NCI-H526 treated with DMSO at 0.1 percent for 48 hours (cell line): ENCODE measurements around the gene PSME1.

ENCODE experiments used
- DNase-seq: peaks from one replicate; lab custom pipeline; 2025; lab: John Stamatoyannopoulos, UW

The PSME1 gene

GRCh38 chr14:24130380-24130716 lies 5.6 kb upstream of the PSME1 start, which contains the start of gene FITM1:
Gene FITM1, plus strand, starts transcription at chr14:24130659. Its CDS starts 905 bp downstream, at chr14:24131564.
- no peak for DNase-seq

- DNase-seq, result no peak
Measured at GRCh38 chr14:24130717-24131548, 5.1 kb upstream of the PSME1 start.

GRCh38 chr14:24131549-24131966 lies 4.4 kb upstream of the PSME1 start:
- DNase-seq, result no peak

- no peak for DNase-seq
Measured at GRCh38 chr14:24132061-24132685, 3.8 kb upstream of the PSME1 start.

- DNase-seq, result no peak
Measured at GRCh38 chr14:24132976-24133375, 3.0 kb upstream of the PSME1 start.

- no peak for DNase-seq
Measured at GRCh38 chr14:24133735-24134134, 2.3 kb upstream of the PSME1 start.

GRCh38 chr14:24135584-24135833 lies 485 bp upstream of the PSME1 start:
- no peak for DNase-seq

GRCh38 chr14:24136684-24137528 lies 912 bp downstream of the PSME1 start:
- no peak for DNase-seq

GRCh38 chr14:24137529-24138395 lies 1.8 kb downstream of the PSME1 start:
- no peak for DNase-seq

GRCh38 chr14:24138396-24139271 lies 2.6 kb downstream of the PSME1 start:
- no peak for DNase-seq

GRCh38 chr14:24139272-24139934 lies 3.4 kb downstream of the PSME1 start:
- DNase-seq, result no peak

GRCh38 chr14:24141097-24141880 lies 5.3 kb downstream of the PSME1 start, which contains the start of gene EMC9:
Gene EMC9, minus strand, starts transcription at chr14:24141591. Its CDS starts 287 bp downstream, at chr14:24141304.
- DNase-seq, result peak; percentile 99

- DNase-seq, result no peak
Measured at GRCh38 chr14:24143511-24143910, 7.5 kb downstream of the PSME1 start.

- no peak for DNase-seq
Measured at GRCh38 chr14:24144451-24144850, 8.5 kb downstream of the PSME1 start.

- DNase-seq, result no peak
Measured at GRCh38 chr14:24145219-24145618, 9.2 kb downstream of the PSME1 start.

- no peak for DNase-seq
Measured at GRCh38 chr14:24145690-24146452, 9.9 kb downstream of the PSME1 start.

GRCh38 chr14:24146453-24146977 lies 10.5 kb downstream of the PSME1 start, which contains the start of gene PSME2:
Gene PSME2, minus strand, starts transcription at chr14:24146610. Its CDS starts 29 bp downstream, at chr14:24146581.
- peak; percentile 94 for DNase-seq
